Measurements from ENCODE around the gene WDR45B. TPM values are rescaled to one million over a fixed set of nuclear protein-coding genes. Genes with fewer than 3 reads are reported as not detected.

WDR45B gene
- total RNA-seq, 1 experiment from 2014 or later, result 84.9 TPM

- Histone ChIP-seq H3K27me3 (ENCODE audit: insufficient read depth, low read depth) (no peaks in the 10 kb centered on the region), H3K27ac (no peak overlapping the region), H2AFZ (no peak overlapping the region), H3K79me2 (ENCODE audit: low read depth) (no peaks in the 10 kb centered on the region), H3K9me2 (ENCODE audit: insufficient read depth) (no peaks in the 10 kb centered on the region), H4K20me1 (ENCODE audit: insufficient read depth) (no peaks in the 10 kb centered on the region), H3K9me3 (ENCODE audit: insufficient read depth, low read depth) (no peaks in the 10 kb centered on the region), H3K4me1 (replicated peaks; ENCODE audit: insufficient read depth) (no peaks in the 10 kb centered on the region), H3K4me3 (no peak overlapping the region), H3K36me3 (ENCODE audit: low read depth) (no peaks in the 10 kb centered on the region), H3K4me2 (no peak overlapping the region), H3F3A (ENCODE audit: insufficient read depth, low read depth) (no peaks in the 10 kb centered on the region)
- BruUV-seq (replicated peaks), result no TSS peak
- ChIA-PET POLR2A (ENCODE audit: unreplicated experiment) (no interaction called here), CTCF (no interaction called here)
- intact Hi-C loops (cut with micrococcal nuclease; ENCODE audit: unreplicated experiment), result no loop called here
- TF ChIP-seq CTCF (conservative IDR thresholded peaks at IDR 0.05), result no peak
- TF ChIP-seq EZH2 (IDR thresholded peaks at IDR 0.05; ENCODE audit: low read depth), result no peak
- no peak for DNase-seq
Observed at GRCh38 chr17:82616021-82616711, 32.1 kb downstream of the WDR45B start.

DNA sequence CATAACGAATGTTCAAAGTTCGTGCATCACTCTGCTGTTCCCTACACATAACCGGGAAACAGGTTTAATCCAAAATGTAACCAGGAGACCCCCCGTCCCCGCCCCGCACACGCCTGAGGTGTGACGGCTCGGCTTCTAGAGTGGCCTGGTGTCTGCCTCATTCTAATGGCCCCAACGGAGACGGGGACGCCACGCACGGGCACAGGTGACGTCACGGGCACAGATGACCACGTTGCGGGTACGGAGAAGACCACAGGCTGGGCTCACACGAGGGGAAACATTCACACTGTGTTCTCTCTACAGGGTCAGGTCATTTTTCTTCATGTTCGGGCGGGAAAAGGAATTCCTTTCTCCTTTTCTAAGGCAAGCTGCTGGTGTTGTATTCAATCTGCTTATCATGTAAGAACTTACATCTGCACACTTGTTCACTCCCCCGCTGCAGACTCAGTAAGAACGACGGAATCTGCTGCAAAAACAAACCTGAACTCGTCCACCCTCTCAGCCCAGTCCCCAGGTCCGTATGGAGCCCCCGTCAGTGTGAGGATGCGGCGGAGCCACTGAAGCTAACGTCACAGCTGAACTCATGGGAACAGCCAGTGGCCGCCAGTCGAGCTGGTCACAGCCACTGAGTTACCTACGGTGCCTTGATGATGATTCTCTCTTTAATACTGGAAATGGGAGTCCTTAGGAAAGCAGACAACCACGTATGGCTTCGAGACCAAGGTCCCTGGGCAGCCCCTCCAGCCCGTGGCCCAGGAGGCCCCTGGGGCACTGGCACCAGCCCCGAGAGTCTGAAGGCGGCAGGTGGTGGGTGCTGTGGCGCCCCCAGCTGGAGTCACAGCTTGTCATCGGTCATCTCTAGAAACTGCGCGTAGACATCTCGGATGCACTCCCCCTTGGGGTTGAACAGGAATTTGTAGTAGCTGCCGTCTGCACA is 32.9 kb downstream of the WDR45B start:
- Histone ChIP-seq H3K27me3 (ENCODE audit: insufficient read depth, low read depth) (no peaks in the 10 kb centered on the region), H3K4me2 (no peak overlapping the region), H3K9me2 (ENCODE audit: insufficient read depth) (no peaks in the 10 kb centered on the region), H3K4me1 (replicated peaks; ENCODE audit: insufficient read depth) (no peaks in the 10 kb centered on the region), H3F3A (ENCODE audit: insufficient read depth, low read depth) (no peaks in the 10 kb centered on the region), H3K4me3 (no peak overlapping the region), H3K9me3 (ENCODE audit: insufficient read depth, low read depth) (no peaks in the 10 kb centered on the region), H4K20me1 (ENCODE audit: insufficient read depth) (no peaks in the 10 kb centered on the region), H3K27ac (no peak overlapping the region), H3K79me2 (ENCODE audit: low read depth) (no peaks in the 10 kb centered on the region), H2AFZ (no peak overlapping the region), H3K36me3 (ENCODE audit: low read depth) (no peaks in the 10 kb centered on the region)
- POLR2A ChIA-PET (ENCODE audit: unreplicated experiment), result interaction anchor here (0.6 kb wide), 1 partner anchor 26 kb away, joined by 26 read pairs; no protein-coding TSS in a partner anchor
- TSS peak; percentile 23 for BruUV-seq (replicated peaks)
- intact Hi-C loops (cut with micrococcal nuclease; ENCODE audit: unreplicated experiment), result no loop called here
- TF ChIP-seq CTCF (conservative IDR thresholded peaks at IDR 0.05), result no peak
- TF ChIP-seq EZH2 (IDR thresholded peaks at IDR 0.05; ENCODE audit: low read depth), result no peak
- no peak for DNase-seq
- CTCF ChIA-PET, result no interaction called here

DNA sequence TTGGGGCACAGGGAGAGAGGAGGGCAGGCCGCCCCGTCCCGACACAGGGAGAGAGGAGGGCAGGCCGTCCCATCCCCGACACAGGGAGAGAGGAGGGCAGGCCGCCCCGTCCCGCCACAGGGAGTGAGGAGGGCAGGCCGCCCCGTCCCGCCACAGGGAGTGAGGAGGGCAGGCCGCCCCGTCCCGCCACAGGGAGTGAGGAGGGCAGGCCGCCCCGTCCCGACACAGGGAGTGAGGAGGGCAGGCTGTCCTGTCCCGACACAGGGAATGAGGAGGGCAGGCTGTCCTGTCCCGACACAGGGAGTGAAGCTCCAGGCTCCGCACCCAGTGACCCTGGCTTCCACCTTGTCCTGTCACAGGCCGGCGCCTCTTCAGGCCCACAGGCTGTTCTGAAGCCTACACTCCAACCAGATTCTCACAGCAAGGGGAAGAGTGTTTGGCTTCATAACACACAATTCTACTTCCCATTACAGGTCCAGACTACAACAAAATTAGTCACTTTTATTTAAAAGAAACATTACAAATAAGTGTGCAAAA is 34.1 kb downstream of the WDR45B start:
- Histone ChIP-seq H3K4me1 (replicated peaks; ENCODE audit: insufficient read depth) (no peaks in the 10 kb centered on the region), H3K9me2 (ENCODE audit: insufficient read depth) (no peaks in the 10 kb centered on the region), H3K4me3 (no peak overlapping the region), H3K27ac (no peak overlapping the region), H4K20me1 (ENCODE audit: insufficient read depth) (no peaks in the 10 kb centered on the region), H3K9me3 (ENCODE audit: insufficient read depth, low read depth) (no peaks in the 10 kb centered on the region), H2AFZ (no peak overlapping the region), H3K27me3 (ENCODE audit: insufficient read depth, low read depth) (no peaks in the 10 kb centered on the region), H3K36me3 (ENCODE audit: low read depth) (no peaks in the 10 kb centered on the region), H3K4me2 (no peak overlapping the region), H3F3A (ENCODE audit: insufficient read depth, low read depth) (peaks cover 9% of the 10 kb centered on the region; the same call in 1 of the 2 replicates), H3K79me2 (ENCODE audit: low read depth) (no peaks in the 10 kb centered on the region)
- CTCF ChIA-PET, result no interaction called here
- TF ChIP-seq CTCF (conservative IDR thresholded peaks at IDR 0.05) (no peak), EZH2 (IDR thresholded peaks at IDR 0.05; ENCODE audit: low read depth) (no peak)
- DNase-seq, result no peak
- POLR2A ChIA-PET (ENCODE audit: unreplicated experiment), result no interaction called here
- intact Hi-C loops (cut with micrococcal nuclease; ENCODE audit: unreplicated experiment), result no loop called here
- no TSS peak for BruUV-seq (replicated peaks)

Data from PC-9 (cell line).